NT2/D1 (cell line): ENCODE data around the gene IFT80.

ENCODE experiments used
- SUZ12 ChIP-seq: IDR thresholded peaks from 2 replicates; pipeline ENCODE4 v1.6.1; 2011; ENCODE audit not compliant: insufficient read length, insufficient read depth; ENCODE audit errors: extremely low read depth
- YY1 ChIP-seq: IDR thresholded peaks from 2 replicates; pipeline ENCODE4 v1.6.1; 2011; ENCODE audit not compliant: insufficient read length, insufficient read depth
- ZNF274 ChIP-seq: IDR thresholded peaks from 2 replicates; pipeline ENCODE4 v1.6.1; 2011; ENCODE audit warnings: mild to moderate bottlenecking, low read depth, low read length

GRCh38 chr3:160210799-160211221 is 188.2 kb downstream of the IFT80 start:
- TF ChIP-seq YY1 (no peak), ZNF274 (no peak), SUZ12 (no peak)
